K562 (cell line): ENCODE results near the gene SUMF1. TPM values are rescaled to one million over a fixed set of nuclear protein-coding genes. Genes with fewer than 3 reads are reported as not detected.

ENCODE experiments used
- ATAC-seq: fragments of 200-7000 bp; cut with Tn5 transposase; 3 replicates; pipeline ENCODE4 v1.9.1; 2020; ENCODE audit warnings: moderate library complexity
- BruUV-seq: library from RNA; stranded (reverse); fragments of 400-500 nt; replicated peaks from 2 replicates; lab custom pipeline; 2021; lab: Mats Ljungman, UMichigan
- CTCF ChIA-PET: fragments of 300-600 bp; formaldehyde crosslinking; extraction: SDS; loops from one replicate; lab custom pipeline; 2021; ENCODE audit warnings: low intra/inter-chr PET ratio; lab: Yijun Ruan, JAX
- POLR2A ChIA-PET: fragments of 300-600, 350-650 bp; sonication (Branson Sonifier 250); formaldehyde crosslinking; extraction: SDS; loops from one replicate; lab custom pipeline; 2021; ENCODE audit warnings: antibody characterized with exemption, inconsistent platforms; lab: Yijun Ruan, JAX
- DNase-seq, 4 experiments: peaks; one replicate each; pipeline versions ENCODE4 v3.0.0 to v3.0.0-alpha.2; 2011 to 2018; ENCODE audit warnings: low spot score in 3 of 4, mixed read lengths in 3 of 4; ENCODE audit errors: extremely low read depth in 1 of 4
- FAIRE-seq: peaks from 2 replicates; lab custom pipeline; 2011; peaks lifted over from hg19 to GRCh38; lab: Jason Lieb, UNC
- H2AFZ ChIP-seq: 2 replicates; pipeline ENCODE4 v1.6.0; 2011; ENCODE audit warnings: low read depth, low read length, control low read depth, inconsistent platforms
- H3K27ac ChIP-seq: fragments of 200-600 bp; 3 replicates; pipeline ENCODE4 v1.8.0; 2011; ENCODE audit warnings: low read depth, mild to moderate bottlenecking, control low read depth, inconsistent platforms, low read length, moderate library complexity, mixed read lengths; ENCODE audit errors: extremely low read depth
- H3K27me3 ChIP-seq, 2 experiments: fragments of 300-600 bp in 1 of 2; 2 replicates in 1 of 2; 3 replicates in 1 of 2; pipeline versions ENCODE4 v1.6.0 to v1.8.0; 2011; ENCODE audit warnings: inconsistent platforms in 2 of 2, low read length in 2 of 2, mild to moderate bottlenecking in 1 of 2, mixed read lengths in 1 of 2, moderate library complexity in 1 of 2; ENCODE audit not compliant: control insufficient read depth in 2 of 2, insufficient read depth in 2 of 2
- H3K36me3 ChIP-seq: fragments of 300-600 bp; 3 replicates; pipeline ENCODE4 v1.8.0; 2011; ENCODE audit warnings: mild to moderate bottlenecking, low read length, inconsistent platforms; ENCODE audit not compliant: control insufficient read depth, insufficient read depth
- H3K4me1 ChIP-seq, 2 experiments: fragments of 200-600 bp in 1 of 2; replicated peaks in 1 of 2; 2 replicates in 1 of 2; 3 replicates in 1 of 2; pipeline versions ENCODE4 v1.5.1 to v1.8.0; 2011; ENCODE audit warnings: inconsistent platforms in 2 of 2, low read length in 2 of 2, mild to moderate bottlenecking in 1 of 2, mixed read lengths in 1 of 2, moderate library complexity in 1 of 2; ENCODE audit not compliant: control insufficient read depth in 2 of 2, insufficient read depth in 2 of 2
- H3K4me2 ChIP-seq: 2 replicates; pipeline ENCODE4 v1.6.1; 2011; ENCODE audit warnings: low read length, control low read depth, inconsistent platforms, mixed read lengths; ENCODE audit not compliant: insufficient read depth
- H3K4me3 ChIP-seq: fragments of 200-600 bp; sonication (generic), shearing (Covaris generic); 2 replicates; pipeline ENCODE4 v1.5.1; 2016; ENCODE audit warnings: control low read depth, inconsistent platforms
- H3K79me2 ChIP-seq: fragments of 200-600 bp; 3 replicates; pipeline ENCODE4 v1.8.0; 2011; ENCODE audit warnings: low read length, inconsistent platforms; ENCODE audit not compliant: control insufficient read depth, insufficient read depth
- H3K9ac ChIP-seq, 2 experiments: 2 replicates each; pipeline versions ENCODE4 v1.6.0 to v1.6.1; 2011; ENCODE audit warnings: low read depth in 2 of 2, low read length in 2 of 2, control low read depth in 1 of 2, inconsistent platforms in 1 of 2, mild to moderate bottlenecking in 1 of 2, mixed read lengths in 1 of 2; ENCODE audit not compliant: insufficient read depth in 1 of 2
- H3K9me1 ChIP-seq: one replicate; pipeline ENCODE4 v1.6.0; 2011; ENCODE audit warnings: inconsistent platforms, mild to moderate bottlenecking, low read length, moderate library complexity; ENCODE audit not compliant: control insufficient read depth, insufficient read depth
- H3K9me3 ChIP-seq: replicated peaks from 2 replicates; pipeline ENCODE4 v1.5.1; 2011; ENCODE audit warnings: low read depth, low read length, inconsistent platforms; ENCODE audit not compliant: control insufficient read depth, insufficient read depth
- H4K20me1 ChIP-seq: replicated peaks from 2 replicates; pipeline ENCODE4 v1.6.1; 2011; ENCODE audit warnings: low read length, inconsistent platforms, mixed read lengths; ENCODE audit not compliant: control insufficient read depth, insufficient read depth
- CHAMP1 ChIP-seq: fragments of 450-650 bp; IDR thresholded peaks from 2 replicates; pipeline ENCODE4 v1.6.1; 2016; ENCODE audit warnings: mild to moderate bottlenecking
- CLOCK ChIP-seq: fragments of 250-450 bp; sonication (Bioruptor Pico); IDR thresholded peaks from 2 replicates; pipeline ENCODE4 v1.4.0; 2020; ENCODE audit warnings: mild to moderate bottlenecking, moderate library complexity, borderline replicate concordance
- CREBBP ChIP-seq: IDR thresholded peaks from one replicate; pipeline ENCODE4 v1.6.1; 2012; ENCODE audit warnings: low read depth, mild to moderate bottlenecking, control low read depth, inconsistent platforms, low read length
- CSDE1 ChIP-seq, 2 experiments: fragments of 450-650 bp; IDR thresholded peaks; 2 replicates each; pipeline ENCODE4 v1.6.1; 2016; ENCODE audit warnings: mild to moderate bottlenecking in 1 of 2
- ETV5 ChIP-seq: sonication (generic); formaldehyde crosslinking; IDR thresholded peaks from 2 replicates; pipeline ENCODE4 v1.4.0; 2020; ENCODE audit warnings: low read depth, mild to moderate bottlenecking, missing genetic modification reagents
- FOSL1 ChIP-seq: fragments of 200-800 bp; sonication (Bioruptor generic); conservative IDR thresholded peaks from 2 replicates; pipeline ENCODE4 v1.6.1; 2016; ENCODE audit warnings: missing genetic modification characterization, missing compliant biosample characterization
- MTA2 ChIP-seq: fragments of 450-650 bp; IDR thresholded peaks from 2 replicates; pipeline ENCODE4 v1.6.1; 2016; ENCODE audit warnings: low read depth
- SLC30A9 ChIP-seq: fragments of 250-450 bp; sonication (Bioruptor Pico); IDR thresholded peaks from 2 replicates; pipeline ENCODE4 v1.8.0; 2022; ENCODE audit warnings: mild to moderate bottlenecking, moderate library complexity
- TEAD2 ChIP-seq: fragments of 450-650 bp; IDR thresholded peaks from 2 replicates; pipeline ENCODE4 v1.6.1; 2016; ENCODE audit warnings: missing genetic modification characterization, control low read depth, missing compliant biosample characterization
- THRAP3 ChIP-seq: fragments of 450-650 bp; IDR thresholded peaks from 2 replicates; pipeline ENCODE4 v1.6.1; 2016; ENCODE audit warnings: mild to moderate bottlenecking, inconsistent platforms, borderline replicate concordance
- ZBTB26 ChIP-seq: fragments of 450-650 bp; formaldehyde crosslinking; IDR thresholded peaks from 2 replicates; pipeline ENCODE4 v1.4.0; 2022; ENCODE audit warnings: missing genetic modification characterization
- ZBTB8A ChIP-seq: fragments of 450-650 bp; IDR thresholded peaks from 2 replicates; pipeline ENCODE4 v1.6.1; 2018; ENCODE audit warnings: mild to moderate bottlenecking, moderate library complexity; ENCODE audit not compliant: partially characterized antibody
- ZNF263 ChIP-seq: sonication (generic); formaldehyde crosslinking; IDR thresholded peaks from 2 replicates; pipeline ENCODE4 v1.8.0; 2022; ENCODE audit warnings: mild to moderate bottlenecking, missing genetic modification reagents, borderline replicate concordance
- ZNF589 ChIP-seq: fragments of 200-800 bp; sonication (Bioruptor generic); IDR thresholded peaks from 2 replicates; pipeline ENCODE4 v1.6.1; 2016; ENCODE audit warnings: low read depth, missing genetic modification characterization, missing compliant biosample characterization
- WGBS: fragments of 100-300 bp; shearing (Covaris generic); methylation state at CpG from one replicate; pipeline ENCODE4 v1.1.6; 2016; ENCODE audit warnings: low coverage, mixed read lengths; ENCODE audit not compliant: insufficient coverage; ENCODE audit errors: missing lambda C conversion rate; 5-methylcytosine and 5-hydroxymethylcytosine counted together
- in situ Hi-C: fragments of 300-500 bp; cut with MboI; formaldehyde crosslinking; loops from 4 replicates; pipeline ENCODE4 v1.15.0; 2018; ENCODE audit warnings: inconsistent platforms, mixed read lengths
- intact Hi-C: fragments of 100-400 bp; cut with micrococcal nuclease; formaldehyde crosslinking; loops from 2 replicates; pipeline ENCODE4 v1.14.2; 2022
- polyA plus RNA-seq, 8 experiments: library from polyadenylated mRNA; depleted of rRNA in 4 of 8; stranded (reverse) in 5 of 8; unstranded in 3 of 8; fragments of >200 nt; fragmentation: Nextera tagmentation in 2 of 8; fragmentation: Illumina TruSeq in 1 of 8; extraction: Ambion mirVana in 2 of 8; extraction: Trizol in 1 of 8; gene quantifications; 2 replicates each; pipeline versions ENCODE4 v1.2.1 to v1.2.3, GENCODE V29; 2011 to 2014; ENCODE audit warnings: inconsistent platforms in 1 of 8, missing spikeins in 1 of 8
- total RNA-seq, 7 experiments: library from RNA; depleted of rRNA in 6 of 7; stranded (reverse); fragments of >200 nt in 6 of 7; fragmentation: Illumina TruSeq in 2 of 7; extraction: Trizol in 2 of 7; gene quantifications; 2 replicates each; pipeline versions ENCODE4 v1.2.1 to v1.2.3, GENCODE V29; 2011 to 2021; ENCODE audit warnings: low replicate concordance in 1 of 7

SUMF1 gene
- total and polyA plus RNA-seq, 9 of the 15 experiments (the other 6 are each of a cell fraction or from before 2014, with no cell fraction given), result 1.3 to 7.4 (median 4.2) TPM

GRCh38 chr3:4356546-4357410 lies 110.3 kb downstream of the SUMF1 start (continued):
- TF ChIP-seq CHAMP1 (no peak), MTA2 (no peak)

- Histone ChIP-seq H4K20me1 (no peaks in the 10 kb centered on the region), H3K9me1 (no peaks in the 10 kb centered on the region), H3K9me3 (no peaks in the 10 kb centered on the region), H3K4me3 (no peak overlapping the region), H3K36me3 (no peaks in the 10 kb centered on the region), H3K27ac (no peak overlapping the region), H3K27me3 (no peaks in the 10 kb centered on the region), H3K4me2 (no peak overlapping the region), H3K4me1 (peaks cover 0 to 20% of the 10 kb centered on the region in 2 experiments; a peak in 4 of 5 replicates), H3K9ac (no peak overlapping the region), H2AFZ (no peak overlapping the region), H3K79me2 (no peaks in the 10 kb centered on the region)
- ATAC-seq (no peak), FAIRE-seq (no peak), DNase-seq (no peak)
- POLR2A ChIA-PET, result interaction anchor here (0.6 kb wide), 1 partner anchor 277 kb away, joined by 5 read pairs; no protein-coding TSS in a partner anchor
- whole genome bisulfite sequencing, result 89% methylated on average over 6 of the region's 6 CpGs
- intact Hi-C loops, result loop anchor here (10.0 kb wide), 1 partner anchor 109 kb away; the partner anchor contains the start of gene SUMF1
- no TSS peak for BruUV-seq
- CTCF ChIA-PET, result no interaction called here
- in situ Hi-C loops, result no loop called here
- no peak for TF ChIP-seq FOSL1 (tag)
- no peak for TF ChIP-seq ZNF263 (CRISPR knock-in tag)
- TF ChIP-seq CLOCK (CRISPR knock-in tag), result no peak
- no peak for TF ChIP-seq TEAD2 (tag)
- TF ChIP-seq ETV5 (CRISPR knock-in tag), result no peak
- TF ChIP-seq THRAP3, result no peak
- TF ChIP-seq SLC30A9, result no peak
- no peak for TF ChIP-seq ZNF589 (CRISPR knock-in tag)
- no peak for TF ChIP-seq ZBTB8A
- no peak for TF ChIP-seq CSDE1 (IDR thresholded peaks at IDR 0.05)
- no peak for TF ChIP-seq ZBTB26
- TF ChIP-seq CREBBP, result no peak
Observed at GRCh38 chr3:4356220-4356540, 110.9 kb downstream of the SUMF1 start.
